ENCODE data around the gene TRMT1L.

TRMT1L gene

DNA sequence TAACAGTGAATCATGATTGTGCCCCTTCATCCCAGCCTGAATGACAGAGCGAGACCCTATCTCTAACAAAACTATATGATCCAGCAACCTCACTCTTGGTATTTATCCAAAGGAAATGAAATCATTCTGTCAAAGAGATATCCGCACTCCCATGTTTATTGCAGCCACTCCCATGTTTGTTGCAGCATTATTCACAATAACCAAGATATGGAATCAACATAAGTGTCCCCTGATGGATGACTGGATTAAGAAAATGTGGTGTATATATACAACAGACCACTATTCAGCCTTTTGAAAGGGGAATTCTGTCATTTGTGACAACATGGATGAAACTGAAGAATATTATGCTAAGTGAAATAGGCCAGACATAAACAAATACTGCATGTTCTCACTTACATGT is 44.4 kb downstream of the TRMT1L start:
- no peak for DNase-seq (ENCODE audit: low read depth)
- no peak overlapping the region for H3K4me3 ChIP-seq (ENCODE audit: low read length)
- TF ChIP-seq CTCF (conservative IDR thresholded peaks at IDR 0.05; ENCODE audit: low read depth, low read length) = no peak

GRCh38 chr1:185111873-185112272 is 44.9 kb downstream of the TRMT1L start:
- no peak for DNase-seq (ENCODE audit: low read depth)
- no peak overlapping the region for H3K4me3 ChIP-seq (ENCODE audit: low read length)
- no peak for TF ChIP-seq CTCF (conservative IDR thresholded peaks at IDR 0.05; ENCODE audit: low read depth, low read length)

- TF ChIP-seq CTCF (conservative IDR thresholded peaks at IDR 0.05; ENCODE audit: low read depth, low read length) = no peak
- no peak overlapping the region for H3K4me3 ChIP-seq (ENCODE audit: low read length)
- no peak for DNase-seq (ENCODE audit: low read depth)
Observed at GRCh38 chr1:185110145-185110544, 46.6 kb downstream of the TRMT1L start.

- TF ChIP-seq CTCF (conservative IDR thresholded peaks at IDR 0.05; ENCODE audit: low read depth, low read length) = no peak
- no peak overlapping the region for H3K4me3 ChIP-seq (ENCODE audit: low read length)
- DNase-seq (ENCODE audit: low read depth) = peak; percentile 1
Observed at GRCh38 chr1:185108321-185108720, 48.4 kb downstream of the TRMT1L start.

- no peak for DNase-seq (ENCODE audit: low read depth)
- H3K4me3 ChIP-seq (ENCODE audit: low read length) = no peak overlapping the region
- TF ChIP-seq CTCF (conservative IDR thresholded peaks at IDR 0.05; ENCODE audit: low read depth, low read length) = no peak
Observed at GRCh38 chr1:185105121-185105520, 51.6 kb downstream of the TRMT1L start.

DNA sequence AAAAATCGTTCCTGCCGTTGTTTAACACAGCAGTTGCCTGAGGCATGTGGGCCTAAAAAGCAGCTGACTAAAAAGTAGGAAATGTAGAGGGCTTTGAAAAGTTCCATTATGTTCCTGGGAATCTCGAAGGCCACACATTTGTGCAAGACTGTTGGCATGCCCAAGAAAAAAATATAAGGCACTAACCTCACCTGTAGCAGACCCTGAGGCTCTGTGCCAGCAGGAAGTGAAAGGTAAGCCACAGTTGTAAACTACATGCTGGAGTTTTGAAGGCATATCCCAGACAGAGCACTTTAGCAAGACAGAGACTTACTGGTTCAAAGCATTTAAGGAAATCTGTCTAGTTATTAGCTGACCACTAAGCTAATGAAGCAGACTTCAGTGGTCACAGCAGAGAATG is 52.7 kb downstream of the TRMT1L start:
- TF ChIP-seq CTCF (conservative IDR thresholded peaks at IDR 0.05; ENCODE audit: low read depth, low read length) = no peak
- H3K4me3 ChIP-seq (ENCODE audit: low read length) = no peak overlapping the region
- DNase-seq (ENCODE audit: low read depth) = no peak

DNA sequence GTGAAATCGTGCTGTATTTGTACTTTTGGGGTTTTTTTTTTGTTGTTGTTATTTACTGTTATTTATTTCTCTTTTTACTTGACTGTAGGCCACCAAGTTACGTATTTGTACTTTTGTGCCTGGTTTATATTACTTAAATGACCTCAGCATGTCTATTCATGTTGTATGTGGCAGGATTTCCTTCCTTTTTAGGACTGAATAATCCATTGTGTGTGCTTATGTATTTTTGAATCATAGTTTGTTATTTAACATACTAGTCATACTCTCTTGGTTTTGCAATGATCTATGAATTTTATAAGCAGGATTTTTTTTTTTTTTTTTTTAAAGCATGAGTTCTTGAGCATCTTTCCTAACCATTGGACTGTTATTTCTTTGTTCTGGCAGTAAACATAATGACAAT is 60.2 kb downstream of the TRMT1L start:
- TF ChIP-seq CTCF (conservative IDR thresholded peaks at IDR 0.05; ENCODE audit: low read depth, low read length) = no peak
- H3K4me3 ChIP-seq (ENCODE audit: low read length) = no peak overlapping the region
- no peak for DNase-seq (ENCODE audit: low read depth)
